Thyroid gland (tissue), 4 donors: ENCODE measurements around the gene ONECUT2. TPM values are rescaled to one million over a fixed set of nuclear protein-coding genes. Genes with fewer than 3 reads are reported as not detected.
"Not testable (repeated sequence)": the region's sequence is repeated elsewhere in the genome, so short reads cannot be mapped to it uniquely, and the experiment has no call there.

Experiments
- DNase-seq, 2 donors: peaks; one replicate each; pipeline ENCODE4 v3.0.0-alpha.2; 2019
- H3K27ac ChIP-seq, 3 donors: fragments of 200-600 bp; sonication (generic); 1 replicate in 2 of 3; 2 replicates in 1 of 3; pipeline ENCODE4 v1.5.1; 2016 to 2019; ENCODE audit warnings: mild to moderate bottlenecking in 1 of 3, moderate library complexity in 1 of 3
- H3K27me3 ChIP-seq: fragments of 200-600 bp; sonication (generic); one replicate; pipeline ENCODE4 v1.5.1; 2019
- H3K36me3 ChIP-seq, 2 donors: fragments of 200-600 bp; sonication (generic); one replicate each; pipeline ENCODE4 v1.5.1; 2016 to 2019
- H3K4me1 ChIP-seq, 2 donors: fragments of 200-600 bp; sonication (generic); one replicate each; pipeline ENCODE4 v1.5.1; 2017 to 2019
- H3K4me3 ChIP-seq, 3 donors: fragments of 200-600 bp; sonication (generic); replicated peaks in 1 of 3; 1 replicate in 2 of 3; 2 replicates in 1 of 3; pipeline ENCODE4 v1.5.1; 2016; ENCODE audit warnings: mild to moderate bottlenecking in 1 of 3
- H3K9me3 ChIP-seq: fragments of 200-600 bp; sonication (generic); one replicate; pipeline ENCODE4 v1.5.1; 2017
- POLR2A ChIP-seq, 2 donors: fragments of 450-650 bp; IDR thresholded peaks; one replicate each; pipeline ENCODE4 v1.6.1; 2017; ENCODE audit warnings: antibody characterized with exemption in 2 of 2, mild to moderate bottlenecking in 2 of 2, moderate library complexity in 1 of 2
- WGBS, 2 donors: methylation state at CpG; one replicate each; pipeline ENCODE4 v1.1.5; 2017; 5-methylcytosine and 5-hydroxymethylcytosine counted together
- intact Hi-C: fragments of 100-400 bp; cut with DNase I; formaldehyde crosslinking; loops from one replicate; pipeline ENCODE4 v1.15.1; 2023
- total RNA-seq, 4 donors: library from RNA; depleted of rRNA; stranded (reverse); fragments of >200 nt; gene quantifications; one replicate each; pipeline ENCODE4 v1.2.3, GENCODE V29; 2016
- TF ChIP-seq, protein P1 (sequence below), 6 experiments: fragments of 200-600 bp in 3 of 6; fragments of 450-650 bp in 3 of 6; sonication (generic) in 3 of 6; IDR thresholded peaks; one replicate each; pipeline ENCODE4 v1.5.1; 2016 to 2019; ENCODE audit warnings: antibody characterized with exemption in 6 of 6, mild to moderate bottlenecking in 2 of 6, inconsistent platforms in 1 of 6, moderate library complexity in 1 of 6

The ONECUT2 gene
- under 1 TPM; under 0.01 to 0.38 (median 0.13) TPM for total RNA-seq

DNA sequence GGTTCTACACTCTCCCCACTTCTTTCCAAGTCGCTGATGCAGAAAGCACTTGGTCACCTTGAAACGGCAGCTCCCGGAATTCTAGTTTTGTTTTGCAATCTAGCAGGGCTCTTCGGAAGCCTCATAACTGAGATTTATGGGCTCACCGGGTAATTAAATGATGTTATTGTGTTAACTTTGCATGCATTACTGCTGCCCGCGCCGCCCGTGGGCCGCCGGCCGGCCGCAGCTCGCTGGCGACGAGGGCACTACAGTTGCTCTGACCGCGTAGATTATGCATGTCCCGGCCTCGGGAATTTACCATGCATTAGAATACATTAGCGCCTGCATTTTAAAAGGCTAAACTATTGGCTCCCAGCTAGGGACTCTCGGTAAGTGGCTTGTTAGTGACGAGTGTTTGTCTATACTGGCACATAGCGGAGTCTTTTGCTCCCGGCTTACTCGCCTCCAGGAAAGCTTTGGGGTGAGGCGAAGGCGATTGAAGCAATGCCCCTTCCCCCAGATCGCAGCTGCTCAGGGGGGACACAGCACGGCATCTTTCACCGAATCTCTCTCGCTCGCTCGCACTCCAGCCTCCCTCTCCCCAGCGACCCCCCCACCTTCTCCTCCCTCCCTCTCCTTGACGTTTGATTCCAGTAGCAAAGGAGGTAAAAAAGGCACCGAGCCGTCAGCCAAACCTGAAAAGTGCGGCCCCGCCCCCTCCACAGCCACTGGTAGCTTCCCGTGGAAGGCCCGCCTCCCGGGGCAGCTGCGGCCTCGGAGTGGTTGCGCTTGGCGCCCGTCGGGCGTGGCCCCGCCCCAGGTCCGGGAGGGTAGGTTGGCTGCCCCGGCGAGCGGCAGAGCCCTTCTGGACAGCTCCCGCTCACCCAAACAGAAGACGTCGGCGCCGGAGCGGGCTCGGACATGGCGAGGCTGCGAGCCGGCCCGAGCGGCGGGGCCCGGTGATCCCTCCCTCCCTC is at the start of gene ONECUT2:
TSS of gene ONECUT2 (plus strand) at position 839 of the 959 bp plus-strand sequence. CDS start 343 bp downstream, outside the sequence.
- peaks cover 60% of the 10 kb centered on the region for H3K27me3 ChIP-seq
- peaks cover 33 to 55% of the 10 kb centered on the region in 2 donors for H3K4me1 ChIP-seq
- TF ChIP-seq, protein P1, sequence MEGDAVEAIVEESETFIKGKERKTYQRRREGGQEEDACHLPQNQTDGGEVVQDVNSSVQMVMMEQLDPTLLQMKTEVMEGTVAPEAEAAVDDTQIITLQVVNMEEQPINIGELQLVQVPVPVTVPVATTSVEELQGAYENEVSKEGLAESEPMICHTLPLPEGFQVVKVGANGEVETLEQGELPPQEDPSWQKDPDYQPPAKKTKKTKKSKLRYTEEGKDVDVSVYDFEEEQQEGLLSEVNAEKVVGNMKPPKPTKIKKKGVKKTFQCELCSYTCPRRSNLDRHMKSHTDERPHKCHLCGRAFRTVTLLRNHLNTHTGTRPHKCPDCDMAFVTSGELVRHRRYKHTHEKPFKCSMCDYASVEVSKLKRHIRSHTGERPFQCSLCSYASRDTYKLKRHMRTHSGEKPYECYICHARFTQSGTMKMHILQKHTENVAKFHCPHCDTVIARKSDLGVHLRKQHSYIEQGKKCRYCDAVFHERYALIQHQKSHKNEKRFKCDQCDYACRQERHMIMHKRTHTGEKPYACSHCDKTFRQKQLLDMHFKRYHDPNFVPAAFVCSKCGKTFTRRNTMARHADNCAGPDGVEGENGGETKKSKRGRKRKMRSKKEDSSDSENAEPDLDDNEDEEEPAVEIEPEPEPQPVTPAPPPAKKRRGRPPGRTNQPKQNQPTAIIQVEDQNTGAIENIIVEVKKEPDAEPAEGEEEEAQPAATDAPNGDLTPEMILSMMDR (IDR thresholded peaks at IDR 0.05): no peak
- TF ChIP-seq POLR2A (IDR thresholded peaks at IDR 0.05): peak in 1 of 2 donors; percentile 27
- H3K4me3 ChIP-seq: peak within 1 kb of the TSS in 2 of 3 donors; percentile 34 to 39
- intact Hi-C loops: no loop called here
- DNase-seq: peak; percentile 94 to 95
- WGBS, 2 donors: 0 to 5% methylated on average over 38 to 40 of the region's 69 CpGs
- H3K36me3 ChIP-seq: no peaks in the 10 kb centered on the region
- H3K9me3 ChIP-seq: no peaks in the 10 kb centered on the region
- no peak within 1 kb of the TSS for H3K27ac ChIP-seq

GRCh38 chr18:57389271-57389670 is 45.9 kb upstream of the ONECUT2 start:
- H3K36me3 ChIP-seq: no peaks in the 10 kb centered on the region
- no peak overlapping the region for H3K27ac ChIP-seq
- 38 to 50% methylated on average over 2 of the region's 2 CpGs for WGBS, 2 donors
- H3K27me3 ChIP-seq: no peaks in the 10 kb centered on the region
- intact Hi-C loops: no loop called here
- no peak for TF ChIP-seq POLR2A (IDR thresholded peaks at IDR 0.05)
- TF ChIP-seq, protein P1 (IDR thresholded peaks at IDR 0.05): no peak
- no peaks in the 10 kb centered on the region for H3K4me1 ChIP-seq
- no peak for DNase-seq
- no peak overlapping the region for H3K4me3 ChIP-seq
- no peaks in the 10 kb centered on the region for H3K9me3 ChIP-seq

DNA sequence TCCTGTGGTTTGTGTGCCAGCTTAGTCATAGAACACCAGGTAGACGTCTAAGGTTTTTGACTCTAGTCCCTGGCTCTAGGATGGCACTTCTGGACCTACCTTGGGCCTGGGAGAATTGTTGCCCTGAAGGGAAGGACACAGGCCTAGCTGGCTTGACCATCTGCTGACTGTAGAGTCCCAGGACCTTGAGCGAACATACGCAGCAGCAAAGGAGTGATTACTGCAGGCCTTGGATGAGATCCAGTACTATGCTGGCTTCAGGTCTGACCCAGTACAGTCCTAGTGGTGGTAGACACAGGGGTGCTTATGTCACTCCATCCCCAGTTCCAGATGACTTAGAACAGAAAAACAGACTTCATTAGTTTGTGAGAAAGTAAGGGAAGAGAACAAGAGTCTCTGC is 45.1 kb upstream of the ONECUT2 start:
- intact Hi-C loops: no loop called here
- no peak for DNase-seq
- Histone ChIP-seq H3K27ac (no peak overlapping the region), H3K4me3 (no peak overlapping the region), H3K36me3 (no peaks in the 10 kb centered on the region), H3K27me3 (no peaks in the 10 kb centered on the region), H3K4me1 (no peaks in the 10 kb centered on the region), H3K9me3 (no peaks in the 10 kb centered on the region)
- TF ChIP-seq, protein P1 (IDR thresholded peaks at IDR 0.05): no peak
- no peak for TF ChIP-seq POLR2A (IDR thresholded peaks at IDR 0.05)
- WGBS, 2 donors: 53 to 60% methylated on average over 3 of the region's 3 CpGs

GRCh38 chr18:57394749-57395148 is 40.4 kb upstream of the ONECUT2 start:
- H3K27me3 ChIP-seq, intact Hi-C loops, H3K4me1 ChIP-seq, H3K4me3 ChIP-seq, H3K9me3 ChIP-seq, DNase-seq, H3K27ac ChIP-seq, H3K36me3 ChIP-seq: not testable (repeated sequence)
- 92 to 100% methylated on average over 1 of the region's 1 CpG for whole genome bisulfite sequencing, 2 donors

- H3K27me3 ChIP-seq, H3K27ac ChIP-seq, DNase-seq, H3K9me3 ChIP-seq, intact Hi-C loops, H3K4me3 ChIP-seq, H3K36me3 ChIP-seq, H3K4me1 ChIP-seq: not testable (repeated sequence)
- WGBS, 2 donors: 91 to 94% methylated on average over 7 of the region's 7 CpGs
Observed at GRCh38 chr18:57396831-57397230, 38.3 kb upstream of the ONECUT2 start.

GRCh38 chr18:57397440-57398132 is 37.6 kb upstream of the ONECUT2 start:
- intact Hi-C loops: no loop called here
- Histone ChIP-seq H3K4me1 (no peaks in the 10 kb centered on the region), H3K9me3 (no peaks in the 10 kb centered on the region), H3K27ac (no peak overlapping the region), H3K4me3 (no peak overlapping the region), H3K36me3 (no peaks in the 10 kb centered on the region), H3K27me3 (no peaks in the 10 kb centered on the region)
- TF ChIP-seq POLR2A (IDR thresholded peaks at IDR 0.05): no peak
- TF ChIP-seq, protein P1 (IDR thresholded peaks at IDR 0.05): no peak
- DNase-seq: no peak
- WGBS, 2 donors: 44 to 78% methylated on average over 2 of the region's 2 CpGs
